ENCODE data around the gene CAPN1. TPM values are rescaled to one million over a fixed set of nuclear protein-coding genes. Genes with fewer than 3 reads are reported as not detected.

CAPN1 gene
- total and polyA plus RNA-seq, 2 of the 4 experiments (the other 2 are of a cell fraction), result 110 to 182 TPM

DNA sequence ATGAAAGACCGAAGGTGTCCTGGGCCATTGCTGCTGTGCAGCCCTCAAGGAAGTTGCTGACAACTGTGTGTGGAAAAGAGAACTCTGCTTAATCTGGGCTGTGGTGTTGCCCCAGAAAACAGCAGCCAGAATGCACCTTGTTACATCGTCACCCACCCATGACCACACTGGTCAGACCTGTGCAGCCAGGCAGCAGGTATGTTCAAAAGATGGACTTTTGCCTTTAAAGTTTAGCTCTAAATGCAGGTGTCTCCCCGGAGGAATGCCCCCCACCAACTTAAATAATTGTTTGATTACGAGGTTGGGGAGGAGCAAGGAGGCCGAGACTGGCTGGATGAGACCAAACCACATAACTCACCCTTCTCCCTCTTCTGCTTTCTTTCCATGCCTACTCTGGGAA lies 64.8 kb downstream of the CAPN1 start:
- H2AK9ac ChIP-seq (replicated peaks; ENCODE audit: low read depth, low read length, poor library complexity), result no peak overlapping the region
- TF ChIP-seq CHD1 (IDR thresholded peaks at IDR 0.05; ENCODE audit: low read depth, low read length) (no peak), MAZ (IDR thresholded peaks at IDR 0.05; ENCODE audit: borderline replicate concordance, low read depth, low read length) (no peak), RAD21 (IDR thresholded peaks at IDR 0.05; ENCODE audit: low read length) (no peak), MXI1 (IDR thresholded peaks at IDR 0.05; ENCODE audit: borderline replicate concordance, low read depth, low read length) (no peak), FOS (IDR thresholded peaks at IDR 0.05; ENCODE audit: low read depth, low read length) (no peak), POLR2A (IDR thresholded peaks at IDR 0.05; ENCODE audit: low read depth, low read length) (no peak)
- TF ChIP-seq, protein P1, sequence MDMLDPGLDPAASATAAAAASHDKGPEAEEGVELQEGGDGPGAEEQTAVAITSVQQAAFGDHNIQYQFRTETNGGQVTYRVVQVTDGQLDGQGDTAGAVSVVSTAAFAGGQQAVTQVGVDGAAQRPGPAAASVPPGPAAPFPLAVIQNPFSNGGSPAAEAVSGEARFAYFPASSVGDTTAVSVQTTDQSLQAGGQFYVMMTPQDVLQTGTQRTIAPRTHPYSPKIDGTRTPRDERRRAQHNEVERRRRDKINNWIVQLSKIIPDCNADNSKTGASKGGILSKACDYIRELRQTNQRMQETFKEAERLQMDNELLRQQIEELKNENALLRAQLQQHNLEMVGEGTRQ (IDR thresholded peaks at IDR 0.05; ENCODE audit: low read depth, low read length), result no peak
- TF ChIP-seq, protein P2, sequence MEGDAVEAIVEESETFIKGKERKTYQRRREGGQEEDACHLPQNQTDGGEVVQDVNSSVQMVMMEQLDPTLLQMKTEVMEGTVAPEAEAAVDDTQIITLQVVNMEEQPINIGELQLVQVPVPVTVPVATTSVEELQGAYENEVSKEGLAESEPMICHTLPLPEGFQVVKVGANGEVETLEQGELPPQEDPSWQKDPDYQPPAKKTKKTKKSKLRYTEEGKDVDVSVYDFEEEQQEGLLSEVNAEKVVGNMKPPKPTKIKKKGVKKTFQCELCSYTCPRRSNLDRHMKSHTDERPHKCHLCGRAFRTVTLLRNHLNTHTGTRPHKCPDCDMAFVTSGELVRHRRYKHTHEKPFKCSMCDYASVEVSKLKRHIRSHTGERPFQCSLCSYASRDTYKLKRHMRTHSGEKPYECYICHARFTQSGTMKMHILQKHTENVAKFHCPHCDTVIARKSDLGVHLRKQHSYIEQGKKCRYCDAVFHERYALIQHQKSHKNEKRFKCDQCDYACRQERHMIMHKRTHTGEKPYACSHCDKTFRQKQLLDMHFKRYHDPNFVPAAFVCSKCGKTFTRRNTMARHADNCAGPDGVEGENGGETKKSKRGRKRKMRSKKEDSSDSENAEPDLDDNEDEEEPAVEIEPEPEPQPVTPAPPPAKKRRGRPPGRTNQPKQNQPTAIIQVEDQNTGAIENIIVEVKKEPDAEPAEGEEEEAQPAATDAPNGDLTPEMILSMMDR (conservative IDR thresholded peaks at IDR 0.05; ENCODE audit: low read depth, low read length), result no peak
- no peak overlapping the region for H2BK5ac ChIP-seq (ENCODE audit: low read depth, low read length, poor library complexity, severe bottlenecking)
- WGBS, 2 experiments (ENCODE audit: extremely low coverage in 2 of 2, insufficient read length in 1 of 2), result no CpG with 5 or more reads among the region's 5 CpGs
- no TSS peak for BruUV-seq (replicated peaks)
- H4K91ac ChIP-seq (ENCODE audit: insufficient read depth, low read depth, low read length), result no peak overlapping the region
- intact Hi-C loops (cut with micrococcal nuclease), result no loop called here
- ATAC-seq (ENCODE audit: low read depth), result no peak
- POLR2A ChIA-PET (ENCODE audit: unreplicated experiment), result no interaction called here
- peaks cover 5% of the 10 kb centered on the region for H3K27me3 ChIP-seq (ENCODE audit: control insufficient read depth, insufficient read depth, low read length)
- H4K8ac ChIP-seq (ENCODE audit: low read depth in 2 of 2, low read length in 2 of 2), result no peak overlapping the region
- H3K36me3 ChIP-seq (ENCODE audit: control insufficient read depth, insufficient read depth, low read length), result no peaks in the 10 kb centered on the region
- H3K4me1 ChIP-seq (ENCODE audit: control insufficient read depth, insufficient read depth, low read length), result no peaks in the 10 kb centered on the region
- H3K79me1 ChIP-seq (ENCODE audit: low read depth in 1 of 2, low read length in 2 of 2), result no peaks in the 10 kb centered on the region
- H3K4me2 ChIP-seq (ENCODE audit: low read depth, low read length), result no peak overlapping the region
- no peak overlapping the region for H2BK120ac ChIP-seq (ENCODE audit: low read depth, low read length)
- no peak overlapping the region for H2AK5ac ChIP-seq (ENCODE audit: low read depth, low read length)
- no peak overlapping the region for H2BK20ac ChIP-seq (ENCODE audit: low read depth, low read length)
- H4K20me1 ChIP-seq (ENCODE audit: insufficient read depth, low read length), result no peaks in the 10 kb centered on the region
- H2BK15ac ChIP-seq (ENCODE audit: low read depth, low read length), result no peak overlapping the region
- no peak overlapping the region for H3K27ac ChIP-seq (ENCODE audit: insufficient read depth, low read length)
- H3K4ac ChIP-seq (ENCODE audit: low read depth, low read length), result no peak overlapping the region
- H3K18ac ChIP-seq (ENCODE audit: low read depth, low read length), result no peak overlapping the region
- no peak for DNase-seq
- H3K9ac ChIP-seq (ENCODE audit: low read depth, low read length), result no peak overlapping the region
- H3K9me3 ChIP-seq (ENCODE audit: control insufficient read depth, insufficient read depth, low read length), result peaks cover 5% of the 10 kb centered on the region; the same call in 1 of the 2 replicates
- H2AFZ ChIP-seq (replicated peaks; ENCODE audit: low read length, poor library complexity), result no peak overlapping the region
- H3K56ac ChIP-seq (ENCODE audit: extremely low read depth, insufficient read depth, low read length), result no peak overlapping the region
- CTCF ChIA-PET, result interaction anchor here (1.2 kb wide), 1 partner anchor 21 kb away, joined by 3 read pairs; no protein-coding TSS in a partner anchor
- no peak overlapping the region for H3K4me3 ChIP-seq (ENCODE audit: insufficient read depth, low read depth, low read length)
- dilution Hi-C loops (cut with HindIII; ENCODE audit: low sequenced_read_pairs, unreplicated experiment), result no loop called here
- H3K14ac ChIP-seq (replicated peaks; ENCODE audit: low read depth, low read length), result no peak overlapping the region
- H3K9me1 ChIP-seq (ENCODE audit: insufficient read depth, low read length), result no peaks in the 10 kb centered on the region
- no peak overlapping the region for H4K5ac ChIP-seq (ENCODE audit: low read depth, low read length)
- no peak overlapping the region for H3K23ac ChIP-seq (ENCODE audit: low read depth, low read length)
- in situ Hi-C loops (cut with MboI; ENCODE audit: low sequenced_read_pairs), result no loop called here
